ENCODE data around the gene WRNIP1.
"Not testable (repeated sequence)": the region's sequence is repeated elsewhere in the genome, so short reads cannot be mapped to it uniquely, and the experiment has no call there.

Gene WRNIP1

DNA sequence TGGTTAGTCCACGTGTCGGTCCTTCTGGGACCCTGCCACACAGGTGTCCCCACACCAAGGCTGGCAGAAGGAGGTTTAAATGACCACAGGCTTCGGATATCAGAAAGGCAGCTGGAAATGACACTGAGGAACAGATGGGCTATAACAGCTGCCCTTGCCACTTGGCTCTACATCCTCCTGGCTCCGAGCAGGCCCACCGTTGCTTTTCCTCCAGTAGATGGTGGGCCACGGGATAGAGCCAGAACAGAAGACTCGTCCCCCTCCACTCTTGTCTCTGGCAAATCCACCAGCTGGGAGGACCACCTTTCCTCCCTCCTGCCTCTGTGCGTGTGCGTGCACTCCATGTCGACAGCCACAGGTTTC is 17.6 kb downstream of the WRNIP1 start:
- no peak for DNase-seq (ENCODE audit: low read depth in 1 of 2, low spot score in 1 of 2)

GRCh38 chr6:2783188-2783963 is 18.2 kb downstream of the WRNIP1 start:
- DNase-seq (ENCODE audit: low read depth in 1 of 2, low spot score in 1 of 2) = no peak

DNA sequence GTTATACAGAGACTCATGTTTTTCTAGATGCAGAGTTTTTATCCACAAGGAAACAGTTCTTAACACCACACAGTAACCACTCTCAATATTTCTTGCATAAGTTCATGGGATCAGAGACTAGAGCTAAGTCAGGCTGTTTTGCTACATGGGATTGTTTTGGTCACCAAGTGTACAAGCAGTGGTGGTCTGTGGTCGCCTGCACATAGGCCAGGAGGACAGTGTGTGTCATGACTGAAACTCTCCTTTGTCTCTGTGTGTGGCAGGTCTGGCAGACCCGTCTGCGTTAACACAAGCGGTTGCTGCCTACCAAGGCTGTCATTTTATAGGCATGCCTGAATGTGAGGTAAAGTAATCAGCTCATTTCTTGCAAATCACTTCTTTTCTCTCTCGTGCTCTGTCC is 18.9 kb downstream of the WRNIP1 start:
- DNase-seq (ENCODE audit: low read depth in 1 of 2, low spot score in 1 of 2) = no peak

DNA sequence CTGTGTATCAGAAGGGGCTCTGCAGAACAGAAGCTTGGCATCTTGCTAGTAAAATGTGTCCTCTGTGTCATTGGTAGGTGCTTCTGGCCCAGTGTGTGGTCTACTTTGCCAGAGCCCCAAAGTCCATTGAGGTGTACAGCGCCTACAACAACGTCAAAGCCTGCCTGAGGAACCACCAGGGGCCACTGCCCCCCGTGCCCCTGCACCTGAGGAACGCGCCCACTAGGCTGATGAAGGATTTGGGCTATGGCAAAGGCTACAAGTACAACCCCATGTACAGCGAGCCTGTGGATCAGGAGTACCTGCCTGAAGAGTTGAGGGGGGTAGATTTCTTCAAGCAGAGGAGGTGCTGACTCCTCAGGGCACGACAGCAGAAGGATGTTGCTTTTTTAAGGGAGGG is 19.7 kb downstream of the WRNIP1 start:
- no peak for DNase-seq (ENCODE audit: low read depth in 1 of 2, low spot score in 1 of 2)

DNA sequence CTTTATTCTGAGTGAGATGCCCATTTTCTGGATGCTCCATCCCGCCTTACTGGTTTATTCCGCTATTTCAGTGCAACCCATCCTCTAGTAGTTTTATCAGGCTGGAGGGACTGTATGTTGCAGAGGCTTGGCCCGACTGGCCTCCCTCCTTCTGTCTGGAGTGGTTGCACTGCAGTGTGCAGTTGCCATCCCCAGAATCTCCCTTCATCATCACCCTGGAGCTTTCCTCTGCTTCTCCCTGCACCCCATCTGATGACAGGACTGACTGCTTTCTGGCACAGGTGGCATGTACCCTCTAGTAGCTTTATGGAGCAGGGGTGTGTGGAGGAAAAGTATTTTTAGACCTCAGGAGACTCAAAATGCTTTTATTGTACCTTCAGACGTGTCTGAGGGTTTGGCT is 21.1 kb downstream of the WRNIP1 start:
- DNase-seq (ENCODE audit: low read depth in 1 of 2, low spot score in 1 of 2) = no peak

DNA sequence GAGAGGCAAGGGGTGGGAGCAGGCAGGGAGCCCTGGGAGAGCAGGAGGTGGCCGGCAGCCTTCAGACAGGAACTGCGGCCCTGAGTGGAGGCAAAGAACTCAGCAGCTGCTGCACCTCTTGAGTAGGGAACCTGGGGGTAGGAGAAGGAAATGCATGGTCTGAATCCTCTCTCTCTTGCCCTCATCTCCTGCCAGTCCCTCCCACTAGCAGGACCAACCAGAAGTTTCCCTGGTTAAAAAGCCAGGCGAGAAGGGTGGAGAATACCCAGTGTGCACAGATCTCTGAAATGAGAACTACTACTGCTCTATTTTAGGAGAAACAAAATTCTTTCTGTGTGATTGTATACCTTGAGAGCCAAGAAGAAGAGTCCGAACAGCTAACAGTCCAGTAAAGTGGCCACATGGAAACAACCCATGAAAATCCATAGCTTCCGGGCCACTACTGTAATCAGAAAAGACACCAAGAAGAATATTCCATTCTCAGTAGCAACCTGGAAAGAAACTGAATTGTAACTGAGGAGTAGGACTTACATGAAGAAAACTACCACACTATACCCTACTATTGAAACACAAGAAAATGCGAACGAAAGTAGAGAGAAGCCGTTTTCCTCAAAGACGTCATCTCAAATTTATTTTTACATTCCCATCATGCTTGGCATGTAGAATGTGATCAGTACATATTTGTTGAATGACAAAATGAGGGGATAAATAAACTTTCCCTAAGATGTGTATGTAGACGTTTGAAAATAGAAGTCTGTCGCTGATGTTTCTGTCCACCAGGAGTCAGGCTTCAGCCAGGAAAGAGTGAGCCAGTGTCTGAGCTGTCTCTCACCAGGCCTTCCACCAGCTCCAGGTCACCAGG is 25.6 kb downstream of the WRNIP1 start:
- DNase-seq (ENCODE audit: low read depth in 1 of 2, low spot score in 1 of 2) = peak in 1 of 2 donors; percentile 41

DNA sequence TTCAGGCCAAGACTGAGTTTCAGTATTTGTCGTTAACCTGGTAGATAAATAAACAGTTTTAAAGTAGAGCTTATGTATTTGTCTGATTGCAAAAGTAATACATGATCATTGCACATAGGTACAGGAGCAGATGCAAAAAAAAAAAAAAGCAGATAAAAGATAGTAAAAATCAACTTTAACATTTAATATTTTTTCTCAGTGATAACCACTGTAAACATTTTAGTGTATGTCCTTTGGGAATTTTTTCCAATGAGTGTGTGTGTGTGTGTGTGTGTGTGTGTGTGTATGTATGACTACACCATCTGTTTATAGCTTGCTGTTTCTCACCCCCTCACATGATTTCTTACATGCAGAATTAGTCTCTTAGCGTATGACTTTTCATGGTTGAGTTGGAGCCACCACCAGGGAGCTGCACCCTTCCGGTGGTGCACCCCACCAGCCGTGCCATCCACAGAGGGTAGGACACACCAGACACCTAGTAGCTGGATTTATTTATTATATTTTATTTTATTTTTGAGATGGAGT is 26.3 kb downstream of the WRNIP1 start:
- no peak for DNase-seq (ENCODE audit: low read depth in 1 of 2, low spot score in 1 of 2)

DNA sequence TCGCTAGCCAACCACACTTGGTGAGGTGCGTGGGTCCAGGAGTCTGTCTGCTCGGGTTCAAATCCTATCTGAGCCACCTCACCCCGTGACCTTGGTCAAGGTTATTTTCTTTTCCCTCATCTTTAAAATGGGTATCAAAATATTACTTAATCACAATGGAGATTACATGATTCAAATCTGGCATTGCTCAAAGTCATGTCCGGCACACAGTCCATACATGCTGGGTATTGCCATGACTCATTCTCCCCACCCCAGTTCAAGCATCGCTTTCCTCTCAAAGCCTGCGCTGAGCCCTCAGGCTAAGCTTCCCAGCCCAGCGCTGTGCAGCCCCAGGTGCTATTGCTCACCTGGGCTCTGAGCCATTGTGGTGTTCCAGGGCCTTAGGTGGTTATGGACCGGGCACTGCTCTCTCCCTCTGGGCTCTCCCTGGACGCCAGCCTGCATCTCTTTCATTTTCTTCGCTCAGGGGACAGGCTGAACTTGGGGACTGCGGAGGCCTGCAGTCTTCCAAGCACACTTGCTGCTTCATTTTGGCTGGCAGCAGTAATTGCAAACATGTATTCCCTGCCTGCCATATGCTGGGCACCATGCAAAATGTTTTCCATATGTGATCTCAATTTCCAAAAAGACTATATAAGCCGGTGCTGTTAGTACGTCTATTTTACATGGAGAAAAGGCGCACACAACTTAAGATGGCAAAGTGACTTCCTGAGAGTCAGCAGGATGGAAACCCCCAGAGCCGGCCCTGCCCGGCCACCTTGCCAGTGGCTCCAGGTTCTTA is 27.3 kb downstream of the WRNIP1 start:
- no peak for DNase-seq (ENCODE audit: low read depth in 1 of 2, low spot score in 1 of 2)

- DNase-seq (ENCODE audit: low read depth in 1 of 2, low spot score in 1 of 2) = no peak
Measured at GRCh38 chr6:2793534-2794151, 28.4 kb downstream of the WRNIP1 start.

DNA sequence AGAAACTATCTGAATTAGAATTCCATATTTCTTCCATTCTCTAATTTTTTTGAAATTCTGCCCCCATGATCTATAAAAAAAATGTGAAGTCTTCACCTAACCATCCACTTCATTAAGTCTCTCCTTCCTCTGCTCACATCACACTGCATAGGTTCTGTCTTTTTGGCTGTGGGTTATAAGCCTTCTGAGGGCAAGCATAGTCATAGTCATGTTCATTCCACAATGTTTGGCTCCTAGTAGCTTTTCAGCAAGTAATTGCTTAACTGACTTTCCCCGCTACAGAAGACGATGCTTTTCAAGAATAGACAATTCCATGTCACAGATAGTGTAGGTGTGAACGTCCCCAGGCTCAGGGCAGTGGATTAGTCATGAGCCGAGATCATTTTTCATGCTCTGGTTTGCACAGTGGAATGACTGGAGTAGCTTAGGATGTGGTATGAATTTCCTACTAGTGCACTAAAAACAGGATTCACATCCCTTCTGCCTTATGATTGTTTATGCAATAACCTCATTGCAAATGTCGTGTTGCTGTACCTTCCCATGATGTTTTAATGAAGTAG is 29.1 kb downstream of the WRNIP1 start:
- DNase-seq (ENCODE audit: low read depth in 1 of 2, low spot score in 1 of 2) = no peak

DNA sequence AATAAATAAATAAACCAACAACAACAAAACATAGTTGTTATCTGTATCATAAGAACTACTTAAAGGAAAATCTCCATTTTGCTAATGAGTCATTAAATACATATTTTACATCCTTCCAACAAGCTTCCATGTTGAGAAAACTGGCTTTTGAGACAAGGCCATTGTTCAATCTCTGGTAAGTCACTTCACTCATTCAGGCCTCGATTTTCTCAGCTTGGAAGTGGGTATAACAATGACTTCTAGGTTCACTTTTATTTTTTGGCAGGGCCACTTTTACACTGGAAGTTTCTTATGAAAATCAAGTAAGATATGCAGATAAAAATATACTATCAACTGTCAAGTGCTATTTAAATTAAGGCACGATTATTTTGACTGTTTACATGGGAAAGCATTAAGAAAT is 30.0 kb downstream of the WRNIP1 start:
- no peak for DNase-seq (ENCODE audit: low read depth in 1 of 2, low spot score in 1 of 2)

DNA sequence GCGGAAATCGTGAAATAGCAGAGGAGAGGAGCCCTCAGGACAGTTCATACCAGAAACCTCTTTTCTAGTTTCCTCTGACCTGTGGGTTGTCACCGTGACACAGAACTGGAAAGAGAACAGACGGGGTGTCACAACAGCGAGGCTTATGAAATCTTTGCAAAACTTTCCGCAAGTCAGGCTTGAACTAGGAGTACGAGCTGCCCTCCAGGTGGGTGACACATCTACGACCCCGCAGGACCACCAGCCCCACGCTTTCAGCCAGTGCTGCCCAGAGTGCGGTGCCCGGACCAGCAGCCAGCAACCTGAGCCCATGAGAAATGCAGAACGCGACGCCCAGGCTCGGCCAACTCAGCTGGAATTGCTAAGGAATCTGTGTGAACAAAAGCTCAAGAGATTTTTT is 30.8 kb downstream of the WRNIP1 start:
- no peak for DNase-seq (ENCODE audit: low read depth in 1 of 2, low spot score in 1 of 2)

DNA sequence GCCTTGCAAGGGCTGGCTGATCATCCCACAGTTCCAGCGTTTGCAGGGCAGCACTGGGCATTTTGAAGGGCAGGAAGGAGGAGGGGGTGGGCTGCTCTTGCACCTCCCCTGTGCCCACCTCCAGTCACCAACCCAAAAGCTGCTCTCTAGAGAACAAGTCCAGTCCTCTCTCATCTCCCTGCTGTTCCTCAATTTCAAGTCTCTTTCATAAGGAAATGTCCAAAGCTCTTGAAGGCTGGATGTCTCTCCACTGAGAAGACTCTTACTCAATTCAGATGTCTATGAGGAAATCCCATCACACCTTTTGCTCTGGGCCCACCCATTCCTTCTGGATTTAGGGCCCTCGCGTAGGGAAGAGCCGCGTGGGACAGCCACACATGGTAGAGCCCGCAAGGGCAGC is 31.7 kb downstream of the WRNIP1 start:
- no peak for DNase-seq (ENCODE audit: low read depth in 1 of 2, low spot score in 1 of 2)

- no peak for DNase-seq (ENCODE audit: low read depth in 1 of 2, low spot score in 1 of 2)
Measured at GRCh38 chr6:2797564-2798031, 32.4 kb downstream of the WRNIP1 start.

GRCh38 chr6:2798586-2799134 is 33.5 kb downstream of the WRNIP1 start:
- no peak for DNase-seq (ENCODE audit: low read depth in 1 of 2, low spot score in 1 of 2)

DNA sequence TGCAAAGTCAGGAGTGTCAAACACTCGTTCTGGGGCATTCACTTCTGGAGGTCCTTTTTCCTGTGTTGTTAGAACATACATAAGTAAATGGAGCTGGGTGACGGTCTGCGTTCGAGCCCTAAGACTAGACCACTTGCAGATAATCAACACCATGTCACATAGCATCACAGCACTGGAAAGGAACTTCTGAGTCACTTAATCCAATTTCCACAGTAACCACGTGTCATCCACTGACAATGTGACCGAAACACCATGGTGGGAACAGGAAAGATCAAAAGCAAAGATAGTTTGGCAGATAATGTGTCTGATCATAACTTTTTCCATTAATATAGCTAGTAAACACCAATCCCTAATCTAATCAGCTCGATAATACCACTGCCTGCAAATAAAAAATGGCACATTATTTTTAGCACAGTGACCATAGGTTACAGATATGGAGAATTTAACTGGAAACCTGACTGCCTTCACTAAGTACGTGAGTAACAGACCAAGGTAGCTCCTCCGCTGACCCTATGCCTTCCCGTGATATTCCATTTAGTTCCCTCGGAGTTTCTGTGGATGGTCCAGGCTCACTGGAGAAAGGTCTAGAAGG is 34.8 kb downstream of the WRNIP1 start:
- no peak for DNase-seq (ENCODE audit: low read depth in 1 of 2, low spot score in 1 of 2)

GRCh38 chr6:2800552-2801316 is 35.5 kb downstream of the WRNIP1 start:
- DNase-seq (ENCODE audit: low read depth in 1 of 2, low spot score in 1 of 2) = no peak

DNA sequence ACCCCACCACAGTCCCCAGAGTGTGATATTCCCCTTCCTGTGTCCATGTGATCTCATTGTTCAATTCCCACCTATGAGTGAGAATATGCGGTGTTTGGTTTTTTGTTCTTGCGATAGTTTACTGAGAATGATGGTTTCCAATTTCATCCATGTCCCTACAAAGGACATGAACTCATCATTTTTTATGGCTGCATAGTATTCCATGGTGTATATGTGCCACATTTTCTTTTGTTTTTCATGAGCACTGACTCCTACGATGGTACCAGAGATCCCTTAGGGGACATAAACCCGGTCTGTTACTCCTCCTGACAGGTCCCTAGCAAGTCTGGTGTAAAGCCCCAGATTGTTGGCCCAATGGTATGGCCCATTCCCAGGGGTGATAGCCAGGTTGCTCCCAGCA is 36.5 kb downstream of the WRNIP1 start:
- not testable (repeated sequence) for DNase-seq (ENCODE audit: low read depth in 1 of 2, low spot score in 1 of 2)

DNA sequence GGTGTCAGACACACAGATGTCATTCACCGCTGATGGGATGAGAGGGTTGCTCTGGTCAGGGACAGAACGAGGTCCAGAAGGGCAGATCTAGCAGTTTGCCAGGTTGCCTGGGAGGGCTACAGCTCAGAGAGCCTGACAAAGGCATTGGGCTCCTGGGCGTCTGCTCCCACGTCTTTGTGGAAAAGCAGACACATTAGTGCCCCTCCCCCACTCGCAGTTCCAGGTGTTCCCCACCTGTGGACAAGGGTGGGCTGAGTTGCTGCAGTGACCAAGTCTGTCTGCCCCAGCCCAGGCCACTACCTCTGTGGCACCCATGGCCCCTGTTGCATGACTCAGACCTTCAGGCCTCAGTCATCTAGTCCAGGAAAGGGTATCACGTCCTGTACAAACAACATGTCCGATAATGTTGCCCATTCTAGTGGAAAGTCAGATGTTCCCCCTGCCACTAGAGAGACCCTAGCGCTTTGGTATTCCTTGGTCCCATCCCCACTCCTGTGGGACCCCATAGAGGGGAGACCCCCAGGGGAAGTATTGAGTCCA is 37.4 kb downstream of the WRNIP1 start:
- no peak for DNase-seq (ENCODE audit: low read depth in 1 of 2, low spot score in 1 of 2)
